GM21825 (cell line): ENCODE data around the gene TMEM115.

Experiments used
- ATAC-seq: cut with Tn5 transposase; IDR thresholded peaks from one replicate; pipeline ENCODE4 v1.9.1; 2021; ENCODE audit warnings: mild to moderate bottlenecking, moderate library complexity; ENCODE audit not compliant: unreplicated experiment

The TMEM115 gene

DNA sequence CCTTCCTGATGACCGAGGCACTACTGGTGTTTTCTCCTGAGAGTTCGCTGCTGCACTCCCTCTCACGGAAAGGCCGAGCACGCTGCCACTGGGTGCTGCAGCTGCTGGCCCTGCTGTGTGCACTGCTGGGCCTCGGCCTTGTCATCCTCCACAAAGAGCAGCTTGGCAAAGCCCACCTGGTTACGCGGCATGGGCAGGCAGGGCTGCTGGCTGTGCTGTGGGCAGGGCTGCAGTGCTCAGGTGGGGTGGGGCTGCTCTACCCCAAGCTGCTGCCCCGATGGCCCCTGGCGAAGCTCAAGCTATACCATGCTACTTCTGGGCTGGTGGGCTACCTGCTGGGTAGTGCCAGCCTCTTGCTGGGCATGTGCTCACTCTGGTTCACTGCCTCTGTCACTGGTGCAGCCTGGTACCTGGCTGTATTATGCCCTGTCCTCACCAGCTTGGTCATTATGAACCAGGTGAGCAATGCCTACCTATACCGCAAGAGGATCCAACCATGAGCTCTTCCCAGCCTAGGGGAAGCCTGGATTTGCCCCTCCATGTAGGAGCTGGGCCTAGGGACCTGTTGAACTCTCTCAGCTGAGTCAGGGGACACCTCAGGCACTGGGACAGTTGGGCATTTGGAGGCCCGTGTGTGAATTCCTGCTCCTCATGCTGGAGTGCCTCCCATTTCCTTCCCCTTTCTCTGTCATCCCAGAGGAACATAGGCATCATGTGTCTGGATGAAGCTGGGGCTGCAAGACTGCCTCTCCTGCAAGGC lies 5.9 kb downstream of the TMEM115 start:
- ATAC-seq = no peak

GRCh38 chr3:50352781-50353180 lies 6.5 kb downstream of the TMEM115 start:
- no peak for ATAC-seq

DNA sequence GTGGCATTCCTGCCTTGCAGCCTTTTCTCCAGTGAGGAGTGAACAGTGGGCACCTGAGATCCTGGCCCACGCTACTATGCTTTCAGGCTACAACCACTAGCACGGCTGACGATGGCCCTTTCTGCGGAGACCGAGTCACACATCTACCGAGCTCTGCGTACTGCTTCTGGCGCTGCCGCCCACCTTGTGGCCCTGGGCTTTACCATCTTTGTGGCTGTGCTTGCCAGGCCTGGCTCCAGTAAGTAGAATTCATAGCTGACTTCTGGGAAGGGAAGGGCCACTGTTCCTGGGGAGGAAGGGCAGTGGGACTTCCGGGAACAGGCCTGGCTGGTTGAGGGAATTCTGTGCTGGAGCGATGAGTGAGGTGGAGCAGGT lies 8.0 kb downstream of the TMEM115 start:
- ATAC-seq = no peak

DNA sequence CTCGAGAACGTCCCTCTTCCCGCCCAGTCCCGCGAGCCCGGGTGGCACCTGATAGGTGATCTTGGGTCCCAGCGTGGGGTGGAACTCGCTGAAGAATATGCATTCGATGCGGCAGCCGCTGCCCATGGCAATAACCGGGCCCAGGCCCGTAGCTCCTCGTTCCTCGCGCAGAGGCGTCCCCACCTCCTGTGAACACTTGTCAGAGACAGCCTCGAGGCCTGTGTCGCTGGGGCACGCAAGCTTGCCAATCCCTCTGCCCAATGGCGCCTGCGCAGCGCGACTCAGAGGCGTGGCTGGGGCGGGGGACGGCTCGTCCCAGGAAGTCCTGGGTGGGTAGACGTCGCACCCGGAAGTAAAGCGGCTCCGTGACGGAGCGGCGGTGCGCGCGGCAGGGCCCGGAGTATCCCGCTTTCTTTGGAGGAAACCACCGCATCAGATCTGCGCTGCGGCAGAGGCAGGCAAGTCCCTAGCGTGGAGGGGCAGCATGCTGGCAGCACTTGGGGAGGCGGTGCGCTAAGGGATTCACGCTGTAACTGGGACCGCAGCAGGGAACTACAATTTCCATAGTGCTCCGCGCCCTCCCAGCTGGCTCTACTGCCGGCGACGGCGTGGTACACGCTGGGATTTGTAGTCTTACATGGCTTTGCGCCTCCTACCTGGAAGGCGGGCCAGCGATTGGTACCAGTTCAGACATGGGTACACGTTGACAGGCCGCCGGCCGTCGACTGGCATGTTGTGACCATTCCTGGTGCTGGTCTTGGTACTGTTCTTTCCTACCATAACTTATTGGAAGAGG lies 8.6 kb downstream of the TMEM115 start, which contains the start of the genes CYB561D2 and NPRL2:
Gene CYB561D2, plus strand, starts transcription at position 336 of the 796 bp plus-strand sequence. CDS start 572 bp downstream, outside the sequence.
Gene NPRL2, minus strand, starts transcription at position 249 of the 796 bp plus-strand sequence. Its CDS starts 123 bp downstream, at position 126.
- ATAC-seq = peak; percentile 78

DNA sequence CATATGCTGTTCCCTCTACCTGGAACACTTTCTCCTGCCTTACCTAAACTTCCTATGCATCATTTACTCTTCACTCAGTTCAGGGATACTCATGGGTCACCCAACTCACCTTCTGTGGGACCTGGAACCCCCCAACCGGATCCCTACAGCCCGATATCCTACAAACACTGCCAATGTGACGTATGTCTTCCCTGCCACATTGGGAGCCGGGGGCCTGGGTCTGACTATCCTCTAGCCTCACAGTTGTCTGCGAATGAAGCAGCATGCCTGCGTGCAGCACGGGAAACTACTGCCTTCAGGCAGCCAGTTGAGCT lies 9.2 kb downstream of the TMEM115 start:
- no peak for ATAC-seq

DNA sequence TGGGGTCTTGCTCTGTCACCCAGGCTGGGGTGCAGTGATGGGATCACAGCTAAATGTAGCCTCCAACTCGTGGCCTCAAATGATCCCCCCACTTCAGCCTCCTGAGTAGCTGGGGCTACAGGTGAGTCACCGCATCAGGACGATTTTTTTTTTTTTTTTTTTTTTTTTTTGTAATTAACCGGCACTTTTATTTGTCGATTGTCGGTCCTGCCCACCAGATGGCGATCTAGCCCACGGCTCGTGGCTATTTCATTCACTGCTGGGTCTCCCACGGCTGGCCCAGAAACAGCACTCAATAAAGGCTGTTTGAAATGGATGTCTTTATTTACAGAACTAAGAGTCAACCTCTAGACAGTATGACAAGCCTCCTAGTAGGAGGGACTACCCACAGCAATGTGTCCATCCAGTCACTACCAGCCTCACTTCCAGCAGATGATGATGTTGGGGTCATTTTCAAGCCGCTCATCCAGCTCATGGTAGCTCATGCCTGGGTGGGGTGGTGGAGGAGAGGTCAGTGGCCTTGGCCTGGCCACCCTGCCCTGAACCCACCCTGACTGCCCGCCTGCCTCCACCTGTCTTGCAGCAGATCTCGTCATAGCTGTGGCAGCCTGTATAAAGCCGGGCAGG lies 12.0 kb downstream of the TMEM115 start:
- no peak for ATAC-seq

GRCh38 chr3:50345586-50346234 lies 13.6 kb downstream of the TMEM115 start, which contains the start of gene ZMYND10:
Gene ZMYND10, minus strand, starts transcription at chr3:50345732. Its CDS starts 153 bp downstream, at chr3:50345579.
- ATAC-seq = no peak

GRCh38 chr3:50345008-50345407 lies 14.3 kb downstream of the TMEM115 start:
- no peak for ATAC-seq

DNA sequence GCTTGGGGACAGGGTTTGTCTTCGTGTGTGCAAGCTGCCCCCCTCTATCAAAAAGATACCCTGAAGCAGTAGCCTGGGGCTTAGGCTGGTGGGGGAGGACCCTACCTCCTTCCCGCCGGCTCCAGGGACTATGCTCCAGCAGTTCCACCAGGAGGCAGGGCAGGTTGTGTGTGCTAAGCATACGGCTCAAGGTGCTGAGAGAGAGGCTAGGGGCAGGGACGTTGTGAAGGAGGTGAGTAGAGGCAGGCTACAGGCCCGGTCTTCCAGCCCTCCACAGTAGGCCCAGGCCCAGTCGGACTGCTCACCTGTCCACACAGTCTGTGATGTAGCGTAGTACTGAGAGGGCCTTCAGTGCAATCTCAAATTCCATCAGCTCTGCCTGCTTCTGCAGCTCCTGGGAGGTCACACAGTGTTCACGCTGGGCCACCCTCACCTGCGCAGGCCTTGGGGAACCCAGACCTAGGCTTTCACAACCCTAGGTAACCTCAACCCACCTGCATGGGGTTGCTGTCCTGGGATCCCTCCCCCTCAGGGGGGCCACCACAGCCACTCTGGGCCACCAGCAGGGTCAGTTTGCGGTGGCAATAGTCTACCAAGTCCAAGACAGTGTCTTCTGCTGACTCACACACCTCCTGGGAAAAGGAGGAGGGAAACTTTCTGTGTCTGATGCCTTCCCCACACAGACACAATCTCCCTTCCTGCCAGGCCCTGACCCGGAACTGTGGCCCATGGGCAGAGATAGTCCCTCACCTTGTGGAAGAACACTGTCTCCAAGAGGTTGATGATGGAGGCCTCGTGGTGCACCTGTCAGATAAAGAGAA lies 16.3 kb downstream of the TMEM115 start:
- ATAC-seq = no peak

DNA sequence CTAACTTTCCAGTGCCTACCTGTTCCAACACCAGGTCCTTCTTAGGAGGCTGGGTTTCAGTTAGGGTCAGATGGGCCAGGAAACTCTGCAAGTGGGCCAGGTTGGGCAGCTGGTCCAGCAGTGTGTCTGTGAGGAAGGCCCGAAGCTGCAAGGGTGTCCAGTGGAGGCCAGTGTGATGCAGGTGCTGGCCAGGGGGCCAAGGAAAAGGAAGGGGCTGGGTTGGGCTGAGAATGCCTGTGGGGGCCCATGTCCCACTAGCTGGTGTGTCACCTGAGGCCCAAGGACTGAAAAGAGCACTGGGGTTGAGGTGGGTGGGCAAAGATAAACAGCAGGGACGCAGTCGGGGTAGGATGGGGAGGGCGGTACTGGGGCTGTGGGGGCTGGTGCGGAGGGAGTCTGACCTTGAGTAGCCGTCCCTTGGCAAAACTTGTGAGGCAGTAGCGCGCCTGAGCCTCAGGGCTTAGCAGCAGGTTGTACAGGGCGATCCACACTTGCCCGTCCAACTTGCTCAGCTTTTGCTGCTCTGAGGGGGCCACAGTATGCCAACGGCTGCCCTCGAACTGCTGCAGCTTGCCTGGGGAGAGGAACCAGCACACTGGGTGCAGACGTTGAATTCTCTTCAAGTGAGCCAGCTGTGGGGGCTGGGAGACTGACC lies 17.2 kb downstream of the TMEM115 start:
- no peak for ATAC-seq

- no peak for ATAC-seq
Observed at GRCh38 chr3:50341537-50341936, 17.8 kb downstream of the TMEM115 start.

DNA sequence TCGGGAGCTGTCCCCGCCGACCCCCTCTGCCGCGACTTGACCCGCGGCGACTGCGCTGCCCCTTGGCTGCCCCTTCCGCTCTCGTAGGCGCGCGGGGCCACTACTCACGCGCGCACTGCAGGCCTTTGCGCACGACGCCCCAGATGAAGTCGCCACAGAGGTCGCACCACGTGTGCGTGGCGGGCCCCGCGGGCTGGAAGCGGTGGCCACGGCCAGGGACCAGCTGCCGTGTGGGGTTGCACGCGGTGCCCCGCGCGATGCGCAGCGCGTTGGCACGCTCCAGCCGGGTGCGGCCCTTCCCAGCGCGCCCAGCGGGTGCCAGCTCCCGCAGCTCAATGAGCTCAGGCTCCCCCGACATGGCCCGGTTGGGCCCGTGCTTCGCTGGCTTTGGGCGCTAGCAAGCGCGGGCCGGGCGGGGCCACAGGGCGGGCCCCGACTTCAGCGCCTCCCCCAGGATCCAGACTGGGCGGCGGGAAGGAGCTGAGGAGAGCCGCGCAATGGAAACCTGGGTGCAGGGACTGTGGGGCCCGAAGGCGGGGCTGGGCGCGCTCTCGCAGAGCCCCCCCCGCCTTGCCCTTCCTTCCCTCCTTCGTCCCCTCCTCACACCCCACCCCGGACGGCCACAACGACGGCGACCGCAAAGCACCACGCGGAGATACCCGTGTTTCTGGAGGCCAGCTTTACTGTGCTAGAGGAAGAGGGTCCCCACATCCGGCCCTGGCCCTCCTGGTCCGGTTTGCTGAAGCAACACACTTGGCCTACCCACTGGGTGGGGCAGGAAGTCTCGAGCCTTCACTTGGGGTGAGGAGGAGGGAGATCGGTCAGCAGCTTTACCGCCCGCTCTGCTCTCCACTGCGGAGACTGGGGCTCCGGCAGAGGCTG lies 18.6 kb downstream of the TMEM115 start, which contains the start of gene RASSF1:
Gene RASSF1, minus strand, starts transcription at position 389 of the 882 bp plus-strand sequence. Its CDS starts 31 bp downstream, at position 358.
- ATAC-seq = no peak

GRCh38 chr3:50340147-50340447 lies 19.2 kb downstream of the TMEM115 start:
- ATAC-seq = no peak

DNA sequence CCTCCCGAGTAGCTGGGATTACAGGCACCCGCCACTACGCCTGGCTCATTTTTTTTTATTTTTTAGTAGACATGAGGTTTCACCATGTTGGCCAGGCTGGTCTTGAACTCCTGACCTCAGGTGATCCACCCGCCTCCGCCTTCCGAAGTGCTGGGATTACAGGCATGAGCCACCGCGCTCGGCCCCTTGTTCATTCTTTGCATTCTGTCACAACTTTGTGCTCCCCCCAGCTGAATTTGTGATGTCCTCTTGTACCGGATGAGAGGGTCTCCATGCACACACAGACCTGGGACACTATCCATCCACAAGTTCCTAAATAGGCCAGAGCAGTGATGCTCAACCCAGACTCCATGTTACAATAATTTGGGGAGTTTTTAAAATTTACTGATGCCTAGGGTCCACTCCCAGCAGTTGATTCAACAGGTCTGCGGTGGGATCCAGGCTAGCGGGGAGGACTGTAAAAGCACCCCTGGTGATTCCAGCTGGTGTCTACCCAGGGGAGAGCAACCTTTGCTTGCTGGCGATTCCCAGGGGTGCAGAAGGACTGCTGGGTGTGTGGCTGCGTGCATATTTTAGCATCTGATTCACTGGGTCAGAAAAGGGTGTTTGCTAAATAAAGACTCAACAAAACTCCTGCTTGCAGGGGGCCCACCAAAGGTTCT lies 19.7 kb downstream of the TMEM115 start:
- ATAC-seq = no peak

DNA sequence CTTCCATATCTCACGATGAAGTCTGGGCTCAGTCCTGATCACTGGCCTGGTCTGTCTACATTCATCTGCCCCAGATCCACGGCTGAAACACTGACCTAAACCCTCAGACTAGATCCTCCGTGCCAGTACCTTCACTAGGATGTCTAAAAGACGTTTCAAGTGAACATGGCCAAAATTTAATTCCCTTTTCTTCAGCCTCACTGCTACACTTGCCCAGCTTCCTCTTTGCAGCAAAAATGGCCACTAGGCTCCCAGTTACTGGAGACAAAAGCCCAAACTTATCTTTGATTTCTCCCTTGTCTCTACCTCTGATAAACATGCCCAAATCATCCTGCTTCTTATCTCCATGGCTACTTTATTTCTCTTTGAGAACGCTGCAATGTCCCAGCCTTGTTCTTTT lies 20.4 kb downstream of the TMEM115 start:
- no peak for ATAC-seq

- peak; percentile 78 for ATAC-seq
Observed at GRCh38 chr3:50337175-50337861, 22.0 kb downstream of the TMEM115 start.

- peak; percentile 27 for ATAC-seq
Observed at GRCh38 chr3:50336452-50337174, 22.7 kb downstream of the TMEM115 start.
